ENCODE measurements around the gene BANK1.
A peak's percentile ranks its signal among the peaks of the same experiment; 100 is the strongest.

The BANK1 gene

GRCh38 chr4:101941816-101942358, 151.4 kb downstream of the BANK1 start:
- TF ChIP-seq TCF12 (IDR thresholded peaks at IDR 0.05; ENCODE audit: low read depth) (peak; percentile 100), CREB1 (IDR thresholded peaks at IDR 0.05; ENCODE audit: low read depth) (no peak), NFIC (IDR thresholded peaks at IDR 0.05) (peak; percentile 98), EGR1 (IDR thresholded peaks at IDR 0.05) (no peak), USF1 (IDR thresholded peaks at IDR 0.05) (no peak), TEAD4 (IDR thresholded peaks at IDR 0.05) (peak; percentile 95), FOXM1 (IDR thresholded peaks at IDR 0.05; ENCODE audit: borderline replicate concordance, low read depth) (peak; percentile 99), REST (IDR thresholded peaks at IDR 0.05; ENCODE audit: low read depth) (no peak; the same call in 1 of the 2 replicates), ZBTB7A (IDR thresholded peaks at IDR 0.05; ENCODE audit: low read depth) (no peak), MAX (IDR thresholded peaks at IDR 0.05) (peak; percentile 57), YY1 (IDR thresholded peaks at IDR 0.05; ENCODE audit: low read depth) (0 out of 2 replicates have a peak, but pooled peaks have one; percentile 45), EP300 (IDR thresholded peaks at IDR 0.05; ENCODE audit: borderline replicate concordance) (peak; percentile 100), RAD21 (IDR thresholded peaks at IDR 0.05; ENCODE audit: low read depth) (peak; percentile 14), TAF1 (IDR thresholded peaks at IDR 0.05; ENCODE audit: low read depth) (no peak), CEBPB (IDR thresholded peaks at IDR 0.05) (peak; percentile 25)

GRCh38 chr4:101942891-101943290, 152.4 kb downstream of the BANK1 start:
- TF ChIP-seq ZBTB7A (IDR thresholded peaks at IDR 0.05; ENCODE audit: low read depth) (no peak), EGR1 (IDR thresholded peaks at IDR 0.05) (no peak), EP300 (IDR thresholded peaks at IDR 0.05; ENCODE audit: borderline replicate concordance) (no peak), YY1 (IDR thresholded peaks at IDR 0.05; ENCODE audit: low read depth) (no peak), NFIC (IDR thresholded peaks at IDR 0.05) (no peak), RAD21 (IDR thresholded peaks at IDR 0.05; ENCODE audit: low read depth) (no peak), FOXM1 (IDR thresholded peaks at IDR 0.05; ENCODE audit: borderline replicate concordance, low read depth) (no peak), TCF12 (IDR thresholded peaks at IDR 0.05; ENCODE audit: low read depth) (no peak), TEAD4 (IDR thresholded peaks at IDR 0.05) (no peak), MAX (IDR thresholded peaks at IDR 0.05) (no peak), TAF1 (IDR thresholded peaks at IDR 0.05; ENCODE audit: low read depth) (no peak), REST (IDR thresholded peaks at IDR 0.05; ENCODE audit: low read depth) (no peak), CEBPB (IDR thresholded peaks at IDR 0.05) (no peak), CREB1 (IDR thresholded peaks at IDR 0.05; ENCODE audit: low read depth) (no peak)

GRCh38 chr4:101944649-101945048, 154.1 kb downstream of the BANK1 start:
- TF ChIP-seq NFIC (IDR thresholded peaks at IDR 0.05) (peak; percentile 67), RAD21 (IDR thresholded peaks at IDR 0.05; ENCODE audit: low read depth) (no peak), CREB1 (IDR thresholded peaks at IDR 0.05; ENCODE audit: low read depth) (0 out of 2 replicates have a peak, but pooled peaks have one; percentile 32), FOXM1 (IDR thresholded peaks at IDR 0.05; ENCODE audit: borderline replicate concordance, low read depth) (peak; percentile 88), EP300 (IDR thresholded peaks at IDR 0.05; ENCODE audit: borderline replicate concordance) (peak; percentile 91), TCF12 (IDR thresholded peaks at IDR 0.05; ENCODE audit: low read depth) (peak; percentile 87), MAX (IDR thresholded peaks at IDR 0.05) (peak; percentile 77), YY1 (IDR thresholded peaks at IDR 0.05; ENCODE audit: low read depth) (no peak), CEBPB (IDR thresholded peaks at IDR 0.05) (peak; percentile 18; the same call in 1 of the 2 replicates), ZBTB7A (IDR thresholded peaks at IDR 0.05; ENCODE audit: low read depth) (no peak), USF1 (IDR thresholded peaks at IDR 0.05) (no peak), TEAD4 (IDR thresholded peaks at IDR 0.05) (peak; percentile 89), REST (IDR thresholded peaks at IDR 0.05; ENCODE audit: low read depth) (no peak), TAF1 (IDR thresholded peaks at IDR 0.05; ENCODE audit: low read depth) (no peak), EGR1 (IDR thresholded peaks at IDR 0.05) (no peak)

All from Ishikawa (cell line).